HuH-7.5 (cell line): ENCODE data around the gene PSMA5.
"Not testable (repeated sequence)": the region's sequence is repeated elsewhere in the genome, so short reads cannot be mapped to it uniquely, and the experiment has no call there.

Experiments
- DNase-seq: peaks from one replicate; pipeline ENCODE4 v3.0.0; 2011; ENCODE audit warnings: low spot score

The PSMA5 gene

DNA sequence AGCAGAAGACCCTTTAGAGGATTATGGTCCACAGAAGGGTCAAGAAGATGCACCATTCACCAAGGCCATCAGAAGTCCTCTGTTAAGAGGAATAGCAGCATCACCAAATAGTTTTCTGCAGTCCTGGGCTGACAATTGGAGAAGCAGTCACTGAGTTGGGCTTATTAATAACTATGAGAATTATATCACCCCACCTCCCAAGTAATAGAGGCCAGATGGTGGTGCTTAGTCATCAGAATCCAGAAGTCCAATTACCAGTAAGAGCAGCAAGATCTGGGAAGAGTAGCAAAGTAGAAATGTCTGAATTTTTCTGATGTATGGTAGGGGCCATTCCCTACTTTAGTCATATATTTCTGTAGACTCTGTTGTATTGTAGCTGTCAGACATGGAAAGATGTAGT, 6.1 kb upstream of the PSMA5 start:
- no peak for DNase-seq

DNA sequence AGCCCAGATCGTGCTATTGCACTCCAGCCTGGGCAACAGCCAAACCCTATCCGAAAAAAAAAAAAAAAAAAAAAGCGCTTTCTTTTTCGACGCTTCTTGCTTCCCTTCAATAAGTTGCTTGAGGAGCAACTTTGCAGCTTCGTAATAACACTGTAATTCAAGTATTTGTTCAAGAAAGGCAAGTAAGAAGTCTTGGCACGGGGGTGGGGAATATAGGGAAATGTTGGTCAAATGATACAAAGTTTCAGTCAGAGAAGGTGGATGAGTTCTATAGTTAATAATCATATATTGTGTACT, 871 bp upstream of the PSMA5 start:
- no peak for DNase-seq

DNA sequence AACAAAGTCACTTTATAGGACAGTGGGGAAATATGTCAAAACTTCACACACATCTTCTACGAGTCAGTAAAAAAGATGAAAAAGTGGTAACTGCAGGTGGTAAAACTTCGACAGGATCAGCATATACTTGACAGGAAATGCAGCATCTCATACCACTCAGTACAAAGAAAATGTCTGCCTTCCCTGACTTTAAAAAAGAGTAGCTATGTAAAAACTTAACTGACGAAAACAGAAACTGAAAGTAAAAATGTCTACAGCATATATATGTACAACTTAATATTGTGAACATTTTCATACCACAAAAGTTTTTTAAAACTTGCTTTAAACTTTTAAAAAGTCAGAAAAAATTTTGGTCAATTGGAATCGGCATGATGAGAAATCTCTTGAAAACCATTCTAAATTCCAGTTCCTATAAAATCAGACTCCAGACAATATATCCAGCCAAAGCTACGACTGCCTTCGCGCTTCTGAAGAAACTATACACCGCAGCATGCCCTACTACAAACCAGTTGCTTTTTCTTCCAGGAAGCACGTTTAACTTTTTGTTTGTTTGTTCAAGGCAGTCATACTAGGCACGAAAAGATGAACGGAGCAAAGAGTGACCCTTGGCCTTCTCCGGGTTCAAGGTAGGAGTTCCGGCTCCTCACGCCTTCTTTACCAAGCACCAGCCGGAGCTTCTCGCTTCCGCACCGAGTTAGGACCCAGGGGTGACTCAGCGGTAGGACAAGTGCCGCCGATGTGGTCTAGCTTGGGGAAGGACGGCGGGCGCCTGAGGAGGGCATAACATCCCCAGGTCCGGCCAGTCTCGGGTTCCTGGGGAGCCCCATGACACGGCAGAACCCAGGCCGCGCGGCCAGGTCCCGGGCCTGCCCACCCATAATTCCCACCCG, 612 bp downstream of the PSMA5 start:
- peak; percentile 23 for DNase-seq

DNA sequence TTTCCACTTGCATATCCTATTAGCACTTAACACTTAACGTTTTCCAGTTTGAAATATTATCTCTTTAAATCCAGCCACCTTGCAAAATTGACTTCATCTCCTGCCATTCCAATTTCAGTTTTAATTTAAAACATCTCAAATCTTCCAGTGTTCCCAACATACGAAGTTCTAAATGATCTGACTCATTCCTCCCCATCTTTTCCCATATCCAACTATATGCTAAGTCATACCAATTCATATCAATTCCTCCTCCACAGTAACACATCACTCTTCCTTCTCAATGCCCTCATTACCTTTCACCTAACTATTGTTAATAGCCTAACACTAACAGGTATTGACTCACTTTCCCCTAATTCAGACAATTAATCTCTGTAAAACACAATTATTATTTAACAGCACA, 2.8 kb downstream of the PSMA5 start:
- no peak for DNase-seq

DNA sequence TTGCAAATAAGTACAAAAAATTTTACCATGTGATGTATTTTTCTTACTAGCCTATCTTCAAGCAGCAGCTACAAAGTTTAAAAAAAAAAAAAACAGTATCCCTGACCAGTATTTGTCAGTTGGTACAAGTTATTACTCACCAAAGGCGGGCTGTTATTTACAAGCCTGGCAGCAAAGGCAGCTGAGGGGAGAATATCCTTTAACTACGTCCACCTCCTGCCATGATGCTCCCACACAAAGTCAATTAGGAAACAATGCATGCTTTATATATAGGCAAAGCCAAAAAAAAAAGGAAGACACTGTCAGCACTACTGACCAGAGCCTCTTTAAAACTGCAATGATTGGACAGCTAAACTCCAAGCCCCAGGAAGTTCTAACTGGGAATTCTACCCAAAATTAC, 13.7 kb downstream of the PSMA5 start:
- no peak for DNase-seq

DNA sequence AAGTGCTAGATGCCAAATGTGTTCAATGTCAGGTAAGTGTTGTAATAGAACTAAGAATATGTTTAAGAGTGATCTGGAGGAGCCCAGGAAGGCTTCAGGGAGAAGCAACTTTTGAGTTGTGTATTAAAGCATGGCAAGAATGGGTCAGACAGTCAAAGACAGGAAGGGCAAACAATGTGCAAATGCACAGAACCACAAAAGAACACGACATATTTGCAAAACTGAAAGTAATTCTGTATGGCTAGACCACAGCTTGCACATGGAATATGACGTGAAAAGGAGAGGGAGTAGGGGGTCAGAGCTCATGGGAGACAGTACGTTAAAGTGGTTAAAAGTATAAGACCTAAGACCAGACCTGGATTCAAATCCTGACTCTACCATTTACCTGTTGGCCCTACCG, 21.4 kb downstream of the PSMA5 start:
- no peak for DNase-seq

- no peak for DNase-seq
Observed at GRCh38 chr1:109402025-109402424, 24.2 kb downstream of the PSMA5 start.

DNA sequence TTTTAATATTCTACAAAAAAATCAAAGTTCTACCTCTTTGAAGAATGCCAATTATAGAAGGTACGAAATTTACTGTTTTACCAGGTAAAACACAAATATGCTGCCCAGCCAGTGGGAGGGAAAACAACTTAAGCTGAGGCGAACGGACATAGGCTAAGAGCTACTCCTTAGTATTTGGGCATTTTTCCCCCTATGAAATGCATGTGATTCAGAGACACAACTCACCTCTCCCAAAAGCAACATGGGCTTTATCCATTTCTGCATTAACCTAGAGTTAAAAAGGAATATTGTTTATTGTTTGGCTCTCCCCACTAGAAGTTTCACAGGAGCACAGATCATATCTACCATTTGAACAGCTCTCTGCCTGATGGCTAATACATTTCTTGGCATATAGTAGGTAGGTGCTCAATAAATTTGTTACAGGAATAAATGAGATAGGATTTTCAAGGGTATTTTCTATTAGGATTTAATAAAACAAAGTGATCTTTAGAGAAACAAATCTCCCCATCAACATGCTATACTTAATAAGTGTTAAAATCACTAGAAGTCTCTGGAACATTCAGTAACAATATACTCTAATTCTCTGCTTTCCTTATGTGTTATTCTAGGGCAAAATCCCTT, 26.1 kb downstream of the PSMA5 start:
- DNase-seq: no peak

- no peak for DNase-seq
Observed at GRCh38 chr1:109399326-109399957, 26.8 kb downstream of the PSMA5 start.

DNA sequence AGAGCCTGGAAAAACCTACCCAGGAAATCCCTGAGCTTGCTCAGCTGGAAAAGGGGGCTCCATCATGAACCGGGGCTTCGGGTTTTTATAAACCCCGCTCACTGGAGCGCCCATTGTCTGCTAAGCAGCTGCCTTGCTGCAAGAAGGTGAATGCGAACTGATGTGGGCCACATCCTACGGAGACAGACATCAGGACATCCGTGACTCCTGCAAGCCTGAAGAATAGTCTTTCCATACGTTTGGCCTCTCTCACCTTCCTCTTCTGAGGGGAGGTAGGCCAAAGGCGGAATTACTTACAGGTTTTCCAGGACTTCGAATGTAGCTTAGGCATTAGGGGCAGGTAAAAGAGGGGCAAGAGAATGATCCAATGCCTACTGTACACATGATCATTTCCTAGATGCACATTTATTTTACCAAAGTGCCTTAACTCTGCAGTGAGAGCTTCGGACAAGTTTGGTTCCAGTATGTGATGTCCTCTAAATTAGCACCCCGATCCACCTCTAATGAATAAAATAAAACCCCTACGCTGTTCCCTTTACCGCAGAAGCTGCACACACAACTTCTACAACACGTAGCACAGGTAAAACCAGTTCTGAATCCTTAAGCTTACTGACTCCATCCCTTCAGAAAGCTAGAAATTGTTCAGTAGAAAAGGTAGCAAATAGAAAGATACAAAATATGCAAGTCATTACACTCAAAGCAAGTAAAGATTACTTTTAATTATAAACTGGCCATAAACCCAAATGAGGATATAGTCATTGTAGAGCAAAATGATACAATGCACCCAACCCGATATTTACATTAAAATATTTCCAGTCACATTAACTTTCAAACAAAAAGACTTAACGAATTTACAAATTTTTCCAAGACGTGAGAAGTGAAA, 27.7 kb downstream of the PSMA5 start:
- no peak for DNase-seq

- peak; percentile 81 for DNase-seq
Observed at GRCh38 chr1:109397581-109398342, 28.5 kb downstream of the PSMA5 start, which contains the start of gene SORT1. Gene SORT1, minus strand, starts transcription at chr1:109397918. Its CDS starts 26 bp downstream, at chr1:109397892.

DNA sequence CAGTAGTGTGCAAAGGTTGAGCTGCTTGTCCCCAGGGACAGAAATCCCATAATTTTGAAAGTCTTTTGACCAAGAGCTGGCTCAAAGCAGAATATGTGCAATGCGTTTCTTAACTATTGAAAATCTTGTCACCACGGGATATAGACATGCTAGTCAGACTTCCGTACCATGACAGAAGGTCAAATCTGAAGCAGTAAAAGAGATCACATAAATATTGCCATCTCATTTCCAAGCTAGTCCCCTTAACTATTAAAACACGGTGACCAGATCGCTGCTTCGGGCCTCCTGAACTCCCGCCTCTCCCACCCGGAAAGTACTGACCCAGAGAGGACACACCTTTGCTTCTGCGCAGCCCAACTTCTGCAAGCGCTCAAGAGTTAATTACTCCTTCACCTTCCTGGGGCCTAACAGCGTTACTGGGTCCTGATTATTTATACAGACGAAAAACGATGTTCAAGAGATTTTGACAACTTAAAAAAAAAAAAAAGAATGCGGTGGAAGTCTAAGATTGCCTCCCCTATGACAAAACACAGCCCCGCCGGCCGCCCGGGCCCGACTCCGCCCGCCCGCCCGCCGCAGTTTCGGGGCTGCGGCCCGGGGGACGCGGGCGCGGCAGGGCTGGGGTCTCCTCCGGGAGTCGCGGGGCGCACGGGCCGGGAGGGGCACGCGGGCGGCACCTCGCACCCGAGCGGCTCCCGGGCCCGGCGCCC, 29.2 kb downstream of the PSMA5 start:
- no peak for DNase-seq

DNA sequence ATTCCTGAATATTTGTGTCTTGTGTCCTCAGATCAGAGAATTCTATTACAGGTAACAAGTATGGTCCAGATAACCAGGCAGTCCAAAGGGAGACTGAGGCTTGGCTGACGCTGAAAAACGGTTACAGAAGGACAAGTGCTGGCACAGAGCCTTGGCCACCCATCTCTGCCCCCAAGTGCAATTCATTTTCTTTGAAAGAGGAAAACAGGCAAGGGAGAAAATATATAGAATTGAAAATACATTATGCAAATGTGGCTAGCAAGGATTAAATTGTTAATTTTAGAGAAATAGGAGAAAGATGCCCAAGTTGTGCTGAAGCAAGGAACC, 29.8 kb downstream of the PSMA5 start:
- DNase-seq: no peak

- no peak for DNase-seq
Observed at GRCh38 chr1:109395602-109396512, 30.4 kb downstream of the PSMA5 start.

GRCh38 chr1:109395282-109395599, 31.0 kb downstream of the PSMA5 start:
- DNase-seq: not testable (repeated sequence)

GRCh38 chr1:109394591-109395281, 31.5 kb downstream of the PSMA5 start:
- no peak for DNase-seq

DNA sequence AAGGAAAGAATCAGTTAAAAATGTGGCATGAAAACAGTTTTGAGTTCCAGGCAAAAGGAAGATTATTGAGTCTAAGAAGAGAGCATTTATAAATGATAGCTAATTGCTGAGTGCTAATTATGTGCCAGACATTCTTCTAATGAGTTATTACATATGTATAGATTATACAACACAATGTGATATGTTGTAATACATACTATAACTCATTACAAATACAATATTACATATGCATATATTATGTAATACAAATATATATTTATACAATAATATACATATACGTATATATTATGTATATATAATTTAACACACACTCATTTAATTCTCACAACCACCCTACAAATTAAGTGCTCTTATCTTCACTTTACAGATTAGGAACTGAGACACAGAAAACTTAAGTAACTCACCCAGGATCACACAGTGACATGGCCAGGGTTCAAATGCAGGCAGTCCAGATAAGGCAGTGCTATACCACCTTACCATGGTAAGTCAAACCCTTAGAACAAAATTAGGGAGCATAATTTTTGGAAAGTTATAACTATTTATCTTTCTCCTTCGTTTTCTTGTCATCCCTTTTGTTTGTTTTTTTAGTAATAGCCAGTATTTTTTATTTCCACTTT, 32.5 kb downstream of the PSMA5 start:
- no peak for DNase-seq

DNA sequence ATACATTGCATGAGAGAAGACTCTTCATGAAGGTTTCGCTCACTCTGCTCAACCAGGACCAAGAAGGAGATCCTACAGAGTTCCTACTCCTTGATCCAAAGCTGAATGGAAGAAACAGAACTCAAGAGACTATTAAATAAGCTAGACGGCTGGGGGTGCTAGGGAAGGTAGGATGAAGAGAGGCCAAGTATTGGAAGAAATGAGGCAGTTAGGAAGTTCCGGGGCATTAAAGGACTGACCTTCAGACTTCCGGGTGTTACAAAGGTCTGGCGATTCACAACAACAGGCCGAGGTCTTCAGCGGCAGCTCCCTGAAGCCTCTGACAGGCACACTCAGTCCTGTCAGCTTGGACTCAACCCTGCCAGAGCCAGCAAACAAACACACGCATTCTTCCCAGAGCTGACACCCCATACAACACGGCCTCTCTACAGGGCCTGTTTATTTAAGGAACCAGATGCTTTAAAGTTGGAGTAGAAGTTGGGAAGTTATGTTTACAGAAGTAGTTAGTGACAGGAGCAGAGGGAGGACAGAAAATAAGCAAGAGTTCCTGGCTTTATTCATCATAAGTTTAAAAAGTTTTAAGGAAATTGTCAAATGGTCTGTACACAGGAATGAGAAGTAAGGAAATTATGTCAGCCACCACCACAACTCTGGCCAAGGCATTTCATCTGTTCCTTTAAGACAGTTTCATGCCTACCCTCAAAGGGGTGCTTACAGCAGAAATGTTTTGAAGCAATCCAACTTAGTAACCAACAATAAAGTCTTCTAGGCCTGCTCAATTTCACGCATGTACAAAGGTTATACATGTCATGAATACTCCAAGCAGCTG, 33.2 kb downstream of the PSMA5 start:
- peak; percentile 66 for DNase-seq
